GM23338 (cell line): ENCODE measurements around the gene MXRA8.

Experiments used
- CREB1 ChIP-seq: fragments of 250-450 bp; sonication (Bioruptor Pico); IDR thresholded peaks from 2 replicates; pipeline ENCODE4 v1.5.0; 2020; ENCODE audit warnings: low read depth, mild to moderate bottlenecking, moderate library complexity
- EZH2 ChIP-seq: fragments of 200-600 bp; sonication (generic); IDR thresholded peaks from one replicate; pipeline ENCODE4 v1.8.0; 2017; ENCODE audit warnings: antibody characterized with exemption, mild to moderate bottlenecking, low read depth; ENCODE audit not compliant: unreplicated experiment
- EZH2phosphoT487 ChIP-seq: fragments of 200-600 bp; sonication (generic); IDR thresholded peaks from one replicate; pipeline ENCODE4 v1.8.1; 2018; ENCODE audit warnings: antibody characterized with exemption; ENCODE audit not compliant: unreplicated experiment
- JUNB ChIP-seq: IDR thresholded peaks from one replicate; pipeline ENCODE4 v1.6.1; 2016; ENCODE audit warnings: antibody characterized with exemption; ENCODE audit not compliant: unreplicated experiment
- NANOG ChIP-seq: IDR thresholded peaks from 2 replicates; pipeline ENCODE4 v1.6.1; 2016; ENCODE audit warnings: antibody characterized with exemption, borderline replicate concordance
- POLR2AphosphoS5 ChIP-seq: IDR thresholded peaks from 2 replicates; pipeline ENCODE4 v1.6.1; 2016; ENCODE audit warnings: antibody characterized with exemption, low read depth
- REST ChIP-seq: IDR thresholded peaks from one replicate; pipeline ENCODE4 v1.6.1; 2018; ENCODE audit warnings: antibody characterized with exemption; ENCODE audit not compliant: unreplicated experiment
- ZNF331 ChIP-seq: fragments of 250-450 bp; sonication (Bioruptor Pico); IDR thresholded peaks from 2 replicates; pipeline ENCODE4 v1.5.0; 2020; ENCODE audit warnings: low read depth, mild to moderate bottlenecking, moderate library complexity
- ZNF462 ChIP-seq: fragments of 250-450 bp; sonication (Bioruptor Pico); IDR thresholded peaks from 2 replicates; pipeline ENCODE4 v1.5.0; 2020; ENCODE audit warnings: mild to moderate bottlenecking, moderate library complexity
- TF ChIP-seq, protein P1 (sequence below), 2 experiments: fragments of 200-600 bp in 1 of 2; sonication (generic) in 1 of 2; conservative IDR thresholded peaks; 2 replicates each; pipeline versions ENCODE4 v1.5.1 to v1.6.1; 2016 to 2017; ENCODE audit warnings: antibody characterized with exemption in 2 of 2, low read depth in 2 of 2, mild to moderate bottlenecking in 2 of 2, moderate library complexity in 1 of 2
- TF ChIP-seq, protein P2 (sequence below): IDR thresholded peaks from 2 replicates; pipeline ENCODE4 v1.6.1; 2016; ENCODE audit warnings: antibody characterized with exemption

DNA sequence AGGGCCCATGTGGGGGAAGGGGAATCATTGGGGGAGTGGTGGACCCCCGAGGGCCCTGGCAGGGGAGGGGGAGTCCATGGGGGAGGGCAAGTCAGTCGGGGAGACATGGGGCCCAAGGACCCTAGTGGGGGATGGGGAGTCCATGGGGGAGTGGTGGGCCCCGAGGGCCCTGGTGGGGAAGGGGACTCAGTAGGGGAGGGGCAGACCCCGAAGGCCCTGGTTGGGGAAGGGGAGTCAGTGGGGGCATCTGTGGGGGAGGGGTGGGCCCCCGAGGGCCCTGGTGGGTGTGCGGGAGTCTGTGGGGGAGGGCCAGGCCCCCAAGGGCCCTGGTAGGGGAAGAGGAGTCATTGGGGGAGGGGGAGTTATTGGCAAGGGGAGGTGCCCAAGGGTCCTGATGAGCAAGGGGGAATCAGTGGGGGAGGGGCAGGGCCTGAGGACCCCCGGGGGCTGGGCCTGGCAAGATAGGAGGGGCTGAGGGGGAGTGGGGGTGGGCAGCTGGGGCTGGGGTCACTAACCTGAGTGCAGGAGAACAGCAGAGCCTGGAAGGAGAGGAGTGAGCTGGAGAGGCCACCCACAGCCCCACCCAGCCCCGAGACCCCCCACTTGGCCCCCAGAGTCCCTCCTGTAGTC lies 2.1 kb downstream of the MXRA8 start:
- TF ChIP-seq, protein P1, sequence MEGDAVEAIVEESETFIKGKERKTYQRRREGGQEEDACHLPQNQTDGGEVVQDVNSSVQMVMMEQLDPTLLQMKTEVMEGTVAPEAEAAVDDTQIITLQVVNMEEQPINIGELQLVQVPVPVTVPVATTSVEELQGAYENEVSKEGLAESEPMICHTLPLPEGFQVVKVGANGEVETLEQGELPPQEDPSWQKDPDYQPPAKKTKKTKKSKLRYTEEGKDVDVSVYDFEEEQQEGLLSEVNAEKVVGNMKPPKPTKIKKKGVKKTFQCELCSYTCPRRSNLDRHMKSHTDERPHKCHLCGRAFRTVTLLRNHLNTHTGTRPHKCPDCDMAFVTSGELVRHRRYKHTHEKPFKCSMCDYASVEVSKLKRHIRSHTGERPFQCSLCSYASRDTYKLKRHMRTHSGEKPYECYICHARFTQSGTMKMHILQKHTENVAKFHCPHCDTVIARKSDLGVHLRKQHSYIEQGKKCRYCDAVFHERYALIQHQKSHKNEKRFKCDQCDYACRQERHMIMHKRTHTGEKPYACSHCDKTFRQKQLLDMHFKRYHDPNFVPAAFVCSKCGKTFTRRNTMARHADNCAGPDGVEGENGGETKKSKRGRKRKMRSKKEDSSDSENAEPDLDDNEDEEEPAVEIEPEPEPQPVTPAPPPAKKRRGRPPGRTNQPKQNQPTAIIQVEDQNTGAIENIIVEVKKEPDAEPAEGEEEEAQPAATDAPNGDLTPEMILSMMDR (conservative IDR thresholded peaks at IDR 0.05; ENCODE audit: low read depth in 2 of 2) = no peak
- TF ChIP-seq ZNF331 = no peak
- no peak for TF ChIP-seq POLR2AphosphoS5
- no peak for TF ChIP-seq EZH2
- no peak for TF ChIP-seq REST
- no peak for TF ChIP-seq EZH2phosphoT487
- TF ChIP-seq CREB1 (CRISPR knock-in tag) = no peak
- no peak for TF ChIP-seq JUNB
- TF ChIP-seq, protein P2, sequence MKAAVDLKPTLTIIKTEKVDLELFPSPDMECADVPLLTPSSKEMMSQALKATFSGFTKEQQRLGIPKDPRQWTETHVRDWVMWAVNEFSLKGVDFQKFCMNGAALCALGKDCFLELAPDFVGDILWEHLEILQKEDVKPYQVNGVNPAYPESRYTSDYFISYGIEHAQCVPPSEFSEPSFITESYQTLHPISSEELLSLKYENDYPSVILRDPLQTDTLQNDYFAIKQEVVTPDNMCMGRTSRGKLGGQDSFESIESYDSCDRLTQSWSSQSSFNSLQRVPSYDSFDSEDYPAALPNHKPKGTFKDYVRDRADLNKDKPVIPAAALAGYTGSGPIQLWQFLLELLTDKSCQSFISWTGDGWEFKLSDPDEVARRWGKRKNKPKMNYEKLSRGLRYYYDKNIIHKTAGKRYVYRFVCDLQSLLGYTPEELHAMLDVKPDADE = no peak
- TF ChIP-seq ZNF462 (CRISPR knock-in tag) = no peak
- no peak for TF ChIP-seq NANOG
